ENCODE results near the gene PEPD. TPM values are rescaled to one million over a fixed set of nuclear protein-coding genes. Genes with fewer than 3 reads are reported as not detected.
A peak's percentile ranks its signal among the peaks of the same experiment; 100 is the strongest.

PEPD gene
- total RNA-seq, 3 donors from 2014 or later, result 42.1 to 127 (median 82.3) TPM

DNA sequence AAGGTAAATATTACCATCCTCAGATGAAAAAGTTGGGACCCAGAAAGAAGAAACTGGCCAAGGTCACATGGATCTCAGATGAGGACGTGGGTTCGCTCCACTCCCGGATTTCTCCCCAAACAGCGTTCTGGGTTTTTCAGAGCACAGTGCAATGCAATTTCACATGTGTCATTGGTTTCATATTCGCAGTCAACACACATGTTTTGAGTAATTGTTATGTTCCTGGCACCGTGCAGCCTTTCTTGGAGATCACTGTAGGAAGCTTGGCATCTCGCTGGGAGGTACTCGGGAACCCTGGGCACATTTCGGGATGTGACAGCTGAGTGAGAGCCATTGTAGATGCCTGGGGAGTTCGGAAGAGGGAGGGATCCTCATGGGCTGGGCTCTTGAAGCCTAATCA is 174.3 kb downstream of the PEPD start:
- TF ChIP-seq, protein P1, sequence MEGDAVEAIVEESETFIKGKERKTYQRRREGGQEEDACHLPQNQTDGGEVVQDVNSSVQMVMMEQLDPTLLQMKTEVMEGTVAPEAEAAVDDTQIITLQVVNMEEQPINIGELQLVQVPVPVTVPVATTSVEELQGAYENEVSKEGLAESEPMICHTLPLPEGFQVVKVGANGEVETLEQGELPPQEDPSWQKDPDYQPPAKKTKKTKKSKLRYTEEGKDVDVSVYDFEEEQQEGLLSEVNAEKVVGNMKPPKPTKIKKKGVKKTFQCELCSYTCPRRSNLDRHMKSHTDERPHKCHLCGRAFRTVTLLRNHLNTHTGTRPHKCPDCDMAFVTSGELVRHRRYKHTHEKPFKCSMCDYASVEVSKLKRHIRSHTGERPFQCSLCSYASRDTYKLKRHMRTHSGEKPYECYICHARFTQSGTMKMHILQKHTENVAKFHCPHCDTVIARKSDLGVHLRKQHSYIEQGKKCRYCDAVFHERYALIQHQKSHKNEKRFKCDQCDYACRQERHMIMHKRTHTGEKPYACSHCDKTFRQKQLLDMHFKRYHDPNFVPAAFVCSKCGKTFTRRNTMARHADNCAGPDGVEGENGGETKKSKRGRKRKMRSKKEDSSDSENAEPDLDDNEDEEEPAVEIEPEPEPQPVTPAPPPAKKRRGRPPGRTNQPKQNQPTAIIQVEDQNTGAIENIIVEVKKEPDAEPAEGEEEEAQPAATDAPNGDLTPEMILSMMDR (IDR thresholded peaks at IDR 0.05), result no peak
- TF ChIP-seq POLR2A (IDR thresholded peaks at IDR 0.05), result no peak
- TF ChIP-seq POLR2AphosphoS5 (IDR thresholded peaks at IDR 0.05), result no peak
- no peak for DNase-seq (ENCODE audit: low spot score in 2 of 2)
- Histone ChIP-seq H3K9me3 (no peaks in the 10 kb centered on the region), H3K27ac (no peak overlapping the region), H3K36me3 (no peaks in the 10 kb centered on the region), H3K27me3 (no peaks in the 10 kb centered on the region), H3K4me1 (no peaks in the 10 kb centered on the region), H3K4me3 (no peak overlapping the region)
- intact Hi-C loops (cut with DNase I; ENCODE audit: low total_unique reads), result no loop called here

GRCh38 chr19:33346665-33347064 is 174.9 kb downstream of the PEPD start:
- Histone ChIP-seq H3K4me3 (no peak overlapping the region), H3K27me3 (no peaks in the 10 kb centered on the region), H3K4me1 (no peaks in the 10 kb centered on the region), H3K9me3 (no peaks in the 10 kb centered on the region), H3K27ac (no peak overlapping the region), H3K36me3 (no peaks in the 10 kb centered on the region)
- no peak for DNase-seq (ENCODE audit: low spot score in 2 of 2)
- TF ChIP-seq, protein P1 (IDR thresholded peaks at IDR 0.05), result no peak
- intact Hi-C loops (cut with DNase I; ENCODE audit: low total_unique reads), result no loop called here

- Histone ChIP-seq H3K36me3 (no peaks in the 10 kb centered on the region), H3K4me3 (no peak overlapping the region), H3K4me1 (no peaks in the 10 kb centered on the region), H3K27me3 (no peaks in the 10 kb centered on the region), H3K27ac (no peak overlapping the region), H3K9me3 (no peaks in the 10 kb centered on the region)
- intact Hi-C loops (cut with DNase I; ENCODE audit: low total_unique reads), result no loop called here
- no peak for TF ChIP-seq POLR2AphosphoS5 (IDR thresholded peaks at IDR 0.05)
- TF ChIP-seq, protein P1 (IDR thresholded peaks at IDR 0.05), result no peak
- no peak for TF ChIP-seq POLR2A (IDR thresholded peaks at IDR 0.05)
- no peak for DNase-seq (ENCODE audit: low spot score in 2 of 2)
These were observed 176.4 kb downstream of the PEPD start for GRCh38 chr19:33345163-33345562.

DNA sequence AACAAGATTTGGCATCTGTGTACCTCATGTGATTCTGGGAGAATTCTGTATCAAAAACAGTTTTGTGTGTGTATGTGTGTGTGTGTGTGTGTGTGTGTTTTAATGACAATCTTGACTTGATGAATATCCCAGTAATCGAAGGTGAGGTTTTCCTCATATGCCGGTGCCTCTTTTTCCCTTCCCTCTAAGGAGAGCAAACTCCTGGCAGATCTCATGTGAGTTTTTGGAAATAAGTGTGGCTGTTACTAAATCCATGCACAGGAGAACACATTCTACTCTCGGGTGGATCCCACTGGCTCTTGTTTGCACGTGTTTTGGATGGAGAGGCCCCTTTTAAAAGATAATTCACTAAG is 177.0 kb downstream of the PEPD start:
- intact Hi-C loops (cut with DNase I; ENCODE audit: low total_unique reads), result no loop called here
- TF ChIP-seq, protein P1 (IDR thresholded peaks at IDR 0.05), result no peak
- TF ChIP-seq POLR2AphosphoS5 (IDR thresholded peaks at IDR 0.05), result no peak
- no peak for TF ChIP-seq POLR2A (IDR thresholded peaks at IDR 0.05)
- no peak overlapping the region for H3K27ac ChIP-seq
- H3K27me3 ChIP-seq, result no peaks in the 10 kb centered on the region
- no peaks in the 10 kb centered on the region for H3K4me1 ChIP-seq
- H3K4me3 ChIP-seq, result no peak overlapping the region
- no peak for DNase-seq (ENCODE audit: low spot score in 2 of 2)
- H3K9me3 ChIP-seq, result no peaks in the 10 kb centered on the region
- no peaks in the 10 kb centered on the region for H3K36me3 ChIP-seq

GRCh38 chr19:33343859-33344572 is 177.6 kb downstream of the PEPD start:
- no peaks in the 10 kb centered on the region for H3K4me1 ChIP-seq
- peak overlapping the region in 1 of 3 donors; percentile 27 for H3K4me3 ChIP-seq
- TF ChIP-seq, protein P1 (IDR thresholded peaks at IDR 0.05), result no peak
- no peak for TF ChIP-seq POLR2A (IDR thresholded peaks at IDR 0.05)
- TF ChIP-seq POLR2AphosphoS5 (IDR thresholded peaks at IDR 0.05), result no peak
- no peaks in the 10 kb centered on the region for H3K9me3 ChIP-seq
- intact Hi-C loops (cut with DNase I; ENCODE audit: low total_unique reads), result no loop called here
- H3K27me3 ChIP-seq, result no peaks in the 10 kb centered on the region
- no peak overlapping the region for H3K27ac ChIP-seq
- no peaks in the 10 kb centered on the region for H3K36me3 ChIP-seq
- DNase-seq (ENCODE audit: low spot score in 2 of 2), result no peak
